Measurements from ENCODE around the gene PRICKLE4.

- no peak for TF ChIP-seq ZFP3 (CRISPR knock-in tag; IDR thresholded peaks at IDR 0.05)
- TF ChIP-seq ZFP30 (CRISPR knock-in tag; IDR thresholded peaks at IDR 0.05) = no peak
Observed at GRCh38 chr6:41763470-41763869, 17.1 kb upstream of the PRICKLE4 start.
